Measurements from ENCODE around the gene OMP. TPM values are rescaled to one million over a fixed set of nuclear protein-coding genes. Genes with fewer than 3 reads are reported as not detected.

OMP gene
- total RNA-seq, 2 experiments from 2014 or later, result not detected

- POLR2A ChIA-PET, result interaction anchor here (0.9 to 1.1 kb wide), 4 partner anchors 9 to 45 kb away, joined by 3 to 4 read pairs (median 3); no protein-coding TSS in a partner anchor
Measured at GRCh38 chr11:77091146-77091940, 11.3 kb upstream of the OMP start.

DNA sequence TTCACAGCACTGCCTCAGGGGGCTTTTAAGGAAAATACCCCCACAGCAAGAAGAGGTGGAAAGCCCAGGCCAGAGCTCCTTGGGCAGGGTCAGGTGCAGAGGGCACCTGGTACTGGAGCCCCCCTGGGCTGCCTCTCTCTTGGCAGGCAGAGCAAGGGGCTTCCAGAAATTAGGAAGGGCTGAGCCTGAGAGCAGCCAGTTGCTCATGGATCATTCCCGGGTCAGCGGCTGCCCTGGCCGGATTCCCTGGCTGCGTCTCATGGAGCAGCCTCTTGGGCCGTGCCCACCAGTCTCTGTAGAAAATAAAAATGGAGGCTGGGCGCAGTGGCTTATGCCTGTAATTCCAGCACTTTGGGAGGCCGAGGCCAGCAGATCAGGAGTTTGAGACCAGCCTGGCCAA is 10.3 kb upstream of the OMP start:
- Mint-ChIP-seq H3K4me1 (ENCODE audit: low read depth) (peaks cover 5% of the 10 kb centered on the region), H3K27me3 (no peaks in the 10 kb centered on the region), H3K36me3 (ENCODE audit: low read depth) (no peaks in the 10 kb centered on the region), H3K27ac (no peak overlapping the region), H3K9me3 (no peaks in the 10 kb centered on the region), H3K4me3 (no peak overlapping the region)
- ATAC-seq, result no peak
- intact Hi-C loops (cut with micrococcal nuclease), result loop anchor here (5.0 to 10.0 kb wide), 2 partner anchors 45 to 288 kb away; no protein-coding TSS in a partner anchor
- ChIA-PET POLR2A (interaction anchor here (1.1 kb wide), 1 partner anchor 10 kb away, joined by 3 read pairs; no protein-coding TSS in a partner anchor), CTCF (interaction anchor here (0.7 to 5.0 kb wide), 17 partner anchors 9 to 358 kb away, joined by 3 to 65 read pairs (median 9); partner anchors contain the start of gene MYO7A)
- no peak for DNase-seq
- TF ChIP-seq CTCF (IDR thresholded peaks at IDR 0.05), result no peak

More at GRCh38 chr11:77091146-77091940, 11.3 kb upstream of the OMP start:
- intact Hi-C loops (cut with micrococcal nuclease), result loop anchor here (5.0 to 10.0 kb wide), 2 partner anchors 44 to 287 kb away; no protein-coding TSS in a partner anchor
- Mint-ChIP-seq H3K9me3 (no peaks in the 10 kb centered on the region), H3K27me3 (no peaks in the 10 kb centered on the region), H3K36me3 (ENCODE audit: low read depth) (no peaks in the 10 kb centered on the region), H3K4me3 (no peak overlapping the region), H3K4me1 (ENCODE audit: low read depth) (peaks cover 5% of the 10 kb centered on the region), H3K27ac (no peak overlapping the region)
- TF ChIP-seq CTCF (IDR thresholded peaks at IDR 0.05), result peak; percentile 75
- DNase-seq (peak; percentile 92), ATAC-seq (peak; percentile 100)
- CTCF ChIA-PET, result interaction anchor here (0.6 to 5.0 kb wide), 40 partner anchors 9 to 457 kb away, joined by 3 to 65 read pairs (median 5); partner anchors contain the start of genes B3GNT6, CAPN5, MYO7A and OMP

DNA sequence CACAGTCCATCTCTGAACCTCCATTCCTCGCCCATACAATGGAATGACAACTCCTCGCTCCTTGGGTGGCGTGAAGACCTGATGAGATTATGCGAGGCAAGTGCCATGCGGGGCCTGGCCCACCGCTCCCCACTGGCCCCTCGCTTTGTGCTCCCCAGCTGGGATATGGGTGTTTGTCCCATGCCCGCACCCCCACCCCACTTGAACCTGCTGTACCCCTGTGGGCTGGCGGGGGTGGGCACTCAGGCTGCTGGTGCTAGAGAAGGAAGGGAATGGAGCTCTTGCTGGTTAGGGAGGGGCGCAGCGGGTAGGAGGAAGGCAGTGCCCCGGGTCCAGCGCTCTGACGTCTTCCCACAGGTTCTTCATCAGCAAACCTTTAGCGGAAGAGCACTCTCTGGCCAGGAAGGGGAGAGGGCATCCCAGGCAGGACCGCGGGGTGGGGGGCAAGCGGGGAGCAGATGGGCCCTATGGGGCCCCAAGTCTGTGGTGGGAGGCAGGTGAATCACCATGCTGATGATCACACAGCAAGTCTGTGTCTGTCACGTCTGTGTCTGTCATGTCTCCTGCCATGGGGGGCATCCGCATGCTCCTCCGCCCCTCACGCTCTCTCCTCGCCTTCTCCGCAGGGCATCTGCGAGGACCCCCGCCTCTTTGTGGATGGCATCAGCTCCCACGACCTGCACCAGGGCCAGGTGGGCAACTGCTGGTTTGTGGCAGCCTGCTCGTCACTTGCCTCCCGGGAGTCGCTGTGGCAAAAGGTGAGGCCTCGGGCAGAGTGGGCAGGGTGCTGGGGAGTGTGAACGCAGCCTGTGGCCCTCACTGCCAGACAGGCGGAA is 9.4 kb upstream of the OMP start:
- intact Hi-C loops (cut with micrococcal nuclease), result loop anchor here (5.0 to 10.0 kb wide), 2 partner anchors 46 to 288 kb away; no protein-coding TSS in a partner anchor
- Mint-ChIP-seq H3K27ac (no peak overlapping the region), H3K9me3 (no peaks in the 10 kb centered on the region), H3K4me3 (no peak overlapping the region), H3K36me3 (ENCODE audit: low read depth) (no peaks in the 10 kb centered on the region), H3K27me3 (no peaks in the 10 kb centered on the region), H3K4me1 (ENCODE audit: low read depth) (peaks cover 5% of the 10 kb centered on the region)
- ChIA-PET POLR2A (no interaction called here), CTCF (interaction anchor here (1.8 to 5.0 kb wide), 8 partner anchors 12 to 284 kb away, joined by 4 to 65 read pairs (median 29); partner anchors contain the start of gene MYO7A)
- TF ChIP-seq CTCF (IDR thresholded peaks at IDR 0.05), result no peak
- no peak for ATAC-seq
- no peak for DNase-seq

GRCh38 chr11:77093987-77094840 is 8.4 kb upstream of the OMP start:
- CTCF ChIA-PET, result interaction anchor here (0.6 to 5.0 kb wide), 5 partner anchors 29 to 174 kb away, joined by 4 to 46 read pairs (median 8); no protein-coding TSS in a partner anchor
- ATAC-seq, result no peak
- DNase-seq, result no peak
- no peak overlapping the region for H3K4me3 Mint-ChIP-seq
- H3K27ac Mint-ChIP-seq, result no peak overlapping the region
- intact Hi-C loops (cut with micrococcal nuclease), result loop anchor here (5.0 to 10.0 kb wide), 2 partner anchors 47 to 289 kb away; no protein-coding TSS in a partner anchor
- POLR2A ChIA-PET, result interaction anchor here (1.4 kb wide), 1 partner anchor 13 kb away, joined by 3 read pairs; no protein-coding TSS in a partner anchor
- H3K27me3 Mint-ChIP-seq, result no peaks in the 10 kb centered on the region
- H3K9me3 Mint-ChIP-seq, result no peaks in the 10 kb centered on the region
- peaks cover 5% of the 10 kb centered on the region for H3K4me1 Mint-ChIP-seq (ENCODE audit: low read depth)
- no peak for TF ChIP-seq CTCF (IDR thresholded peaks at IDR 0.05)
- no peaks in the 10 kb centered on the region for H3K36me3 Mint-ChIP-seq (ENCODE audit: low read depth)

Measured in activated CD8-positive, alpha-beta T cell treated with anti-CD3 and anti-CD28 coated beads for 36 hours (primary cell).